Measurements from ENCODE around the gene OR10H4.

- TF ChIP-seq PPARA (CRISPR knock-in tag; IDR thresholded peaks at IDR 0.05; ENCODE audit: borderline replicate concordance) (no peak), TCF4 (CRISPR knock-in tag; IDR thresholded peaks at IDR 0.05; ENCODE audit: borderline replicate concordance) (no peak)
These were observed 33.7 kb upstream of the OR10H4 start for GRCh38 chr19:15915109-15915508.
